Measurements from ENCODE around the gene SP2.

Gene SP2

GRCh38 chr17:47895856-47896671 is at the start of gene SP2:
SP2 (plus strand) TSS chr17:47896236; CDS start chr17:47896287, 51 bp downstream.
- DNase-seq = peak; percentile 98 to 100

DNA sequence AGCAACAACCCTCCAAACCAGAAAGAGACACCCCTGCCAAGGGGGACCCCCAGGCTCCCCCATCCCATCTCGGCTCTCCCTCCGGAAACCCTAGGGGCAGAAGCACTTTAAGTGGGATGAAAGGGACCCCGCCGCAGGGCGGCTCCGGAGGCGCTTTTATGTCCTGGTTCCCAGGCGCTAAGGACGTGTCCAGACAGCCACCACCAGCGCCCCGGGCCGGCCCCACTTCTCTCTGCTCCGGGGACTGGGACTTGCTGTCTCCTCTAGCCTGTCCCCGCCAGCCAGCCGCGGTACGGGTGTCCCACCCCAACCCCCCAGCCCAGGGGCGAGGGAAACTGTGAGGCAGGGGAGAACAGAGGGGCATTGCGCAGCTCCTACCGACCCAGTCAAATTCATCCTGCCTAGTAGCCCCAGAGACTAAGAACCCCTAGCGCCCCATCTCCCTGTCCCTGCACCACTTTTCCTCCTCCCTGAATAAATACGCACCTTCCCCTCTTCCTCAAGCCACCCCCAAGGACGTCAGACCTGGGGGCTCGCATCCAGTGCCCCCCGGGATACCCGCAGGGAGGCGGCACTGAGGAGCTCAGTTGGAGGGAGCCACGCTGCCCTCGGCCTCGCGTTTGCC is 49.2 kb upstream of the SP2 start:
- DNase-seq = no peak

DNA sequence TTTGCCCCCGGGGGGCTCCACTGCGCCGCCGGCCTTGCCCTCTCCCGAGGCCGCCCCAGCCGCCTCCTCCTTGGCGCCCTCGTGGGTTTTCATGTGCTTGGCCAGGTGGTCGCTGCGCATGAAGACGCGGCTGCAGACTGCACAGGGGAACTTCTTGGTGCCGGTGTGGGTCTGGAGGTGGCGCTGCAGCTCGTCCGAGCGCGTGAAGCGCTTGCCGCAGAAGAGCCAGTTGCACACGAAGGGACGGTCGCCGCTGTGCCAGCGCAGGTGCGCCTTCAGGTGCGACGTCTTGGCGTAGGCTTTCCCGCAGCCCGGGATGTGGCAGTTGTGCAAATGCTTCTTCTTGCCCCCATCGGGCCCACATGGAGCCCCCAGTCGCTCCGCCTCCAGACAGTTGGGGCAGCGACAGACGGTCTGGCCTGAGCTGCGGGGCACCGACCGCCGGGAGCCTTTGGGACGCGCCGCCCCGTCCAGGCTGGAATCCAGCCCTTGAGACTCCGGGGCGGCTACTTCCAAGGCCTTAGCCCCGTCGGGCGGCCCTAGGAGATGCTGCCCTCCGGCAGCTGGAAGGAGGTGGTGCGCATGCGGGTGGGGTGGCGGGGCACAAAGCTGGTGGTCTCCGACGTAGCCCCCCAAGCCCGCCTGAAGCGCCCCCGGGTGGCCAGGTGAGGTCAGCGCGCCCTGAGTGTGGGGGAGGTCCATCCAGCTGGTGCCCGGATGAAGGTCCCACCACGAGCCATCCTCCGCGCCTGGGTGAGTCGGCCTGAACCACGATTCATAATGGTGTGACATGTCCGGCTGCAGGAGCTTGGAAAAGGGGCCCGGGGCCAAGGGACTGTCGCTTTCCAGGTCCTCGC is 48.5 kb upstream of the SP2 start:
- DNase-seq = no peak

GRCh38 chr17:47848198-47848513 is 47.9 kb upstream of the SP2 start:
- no peak for DNase-seq

DNA sequence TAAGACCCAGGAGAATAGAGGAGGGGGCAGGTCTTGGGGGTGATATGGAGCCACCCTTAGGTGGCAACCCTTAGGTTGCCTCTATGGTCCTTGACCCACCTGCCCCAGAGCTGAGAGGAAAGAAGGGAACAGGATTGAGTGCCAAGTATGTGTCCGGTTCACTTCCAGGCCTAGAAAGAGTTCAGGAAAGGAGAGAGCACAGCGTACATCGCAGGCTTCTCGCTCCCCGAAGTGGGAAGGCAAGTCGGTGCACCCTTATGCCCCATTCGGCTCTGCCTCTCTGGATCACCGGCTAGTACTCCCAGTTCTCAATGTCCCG is 45.7 kb upstream of the SP2 start:
- DNase-seq = no peak

DNA sequence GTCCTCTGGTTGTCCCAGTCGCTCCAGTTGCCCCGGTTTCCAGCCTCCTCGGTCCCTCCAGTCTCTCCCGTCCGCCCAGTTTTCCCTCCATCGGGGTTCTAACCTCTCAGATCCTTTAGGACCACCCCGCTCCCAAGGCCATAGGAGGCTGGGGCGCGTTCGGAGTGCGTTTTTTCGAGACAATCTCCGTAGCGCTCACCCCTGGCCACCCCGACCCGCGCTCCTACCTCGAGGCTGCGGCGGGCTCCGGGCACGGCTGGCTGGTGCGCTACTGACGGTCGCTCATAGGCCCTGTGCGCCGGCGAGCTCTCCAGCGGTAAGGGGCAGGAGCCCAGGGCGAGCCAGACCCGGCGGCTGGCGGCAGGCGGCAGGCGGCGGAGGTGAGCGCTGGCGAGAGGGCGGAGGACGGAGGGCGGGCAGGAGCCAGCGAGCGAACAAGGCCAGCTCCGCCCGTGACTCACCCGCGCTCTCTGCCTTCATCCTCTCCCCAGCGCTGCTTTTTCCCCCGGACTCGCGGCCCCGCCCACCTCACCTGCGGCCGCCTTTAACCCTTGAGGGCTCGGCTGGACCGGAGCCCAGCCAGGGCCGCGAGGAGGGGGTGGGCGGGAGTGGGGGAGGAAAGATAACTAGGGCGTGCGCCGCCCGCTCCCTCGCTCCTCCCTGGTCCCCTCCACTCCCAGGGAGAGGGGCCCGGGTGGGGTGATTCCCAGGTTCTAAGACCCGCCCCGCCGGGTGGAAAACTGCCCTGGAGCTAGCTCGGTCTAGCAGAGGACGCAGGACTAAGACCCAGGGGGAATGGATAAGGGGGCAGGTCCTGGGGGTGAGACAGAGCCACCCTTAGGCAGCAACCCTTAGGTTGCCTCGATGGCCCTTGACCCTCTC is 45.1 kb upstream of the SP2 start, which contains the start of gene SP6:
TSS of gene SP6 (minus strand) at position 472 of the 882 bp plus-strand sequence. CDS start 2,734 bp downstream, outside the sequence.
- peak; percentile 49 to 61 for DNase-seq

- no peak for DNase-seq
Measured at GRCh38 chr17:47851764-47852112, 44.3 kb upstream of the SP2 start.

GRCh38 chr17:47852113-47852949 is 43.7 kb upstream of the SP2 start:
- DNase-seq = no peak

GRCh38 chr17:47853616-47854015 is 42.4 kb upstream of the SP2 start:
- no peak for DNase-seq

DNA sequence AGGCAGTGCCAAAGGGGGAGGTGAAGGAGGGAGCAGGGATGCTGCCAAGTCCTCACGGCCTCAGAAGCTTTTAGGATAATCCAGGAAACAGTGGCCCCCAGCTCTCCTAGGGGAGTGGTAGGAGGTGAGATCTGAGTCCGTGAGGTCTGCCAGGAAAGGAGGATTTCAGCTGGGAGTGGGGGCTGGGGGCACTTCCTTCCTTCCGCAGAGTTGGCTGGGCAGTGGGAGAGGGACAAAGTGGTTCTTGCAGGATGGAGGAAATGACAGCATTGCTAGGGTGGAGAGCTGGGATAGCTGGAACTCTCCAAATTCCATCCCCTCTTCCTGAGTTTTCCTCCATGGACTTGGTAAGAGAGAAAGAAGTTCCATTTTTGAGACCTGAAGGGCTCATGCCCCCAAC is 40.3 kb upstream of the SP2 start:
- DNase-seq = no peak

DNA sequence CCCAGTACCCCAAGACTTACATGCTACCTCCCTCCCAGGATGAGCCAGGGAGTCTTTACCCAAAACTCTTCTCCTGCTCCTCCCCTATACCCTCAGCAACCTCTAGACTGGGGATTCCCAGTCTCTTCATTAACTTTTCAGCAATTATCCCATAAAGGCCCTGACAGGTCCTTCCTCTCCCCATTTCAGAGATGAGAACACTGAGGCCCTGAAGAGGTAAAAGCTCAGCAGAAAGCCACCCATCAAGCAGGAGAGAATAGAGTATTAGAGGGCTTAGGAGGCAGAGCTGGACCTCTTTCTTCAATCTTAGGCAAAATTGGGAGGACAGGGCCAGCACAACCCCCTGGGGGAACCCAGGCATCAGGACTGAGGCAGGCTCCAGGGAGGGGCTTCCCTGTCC is 39.2 kb upstream of the SP2 start:
- no peak for DNase-seq

DNA sequence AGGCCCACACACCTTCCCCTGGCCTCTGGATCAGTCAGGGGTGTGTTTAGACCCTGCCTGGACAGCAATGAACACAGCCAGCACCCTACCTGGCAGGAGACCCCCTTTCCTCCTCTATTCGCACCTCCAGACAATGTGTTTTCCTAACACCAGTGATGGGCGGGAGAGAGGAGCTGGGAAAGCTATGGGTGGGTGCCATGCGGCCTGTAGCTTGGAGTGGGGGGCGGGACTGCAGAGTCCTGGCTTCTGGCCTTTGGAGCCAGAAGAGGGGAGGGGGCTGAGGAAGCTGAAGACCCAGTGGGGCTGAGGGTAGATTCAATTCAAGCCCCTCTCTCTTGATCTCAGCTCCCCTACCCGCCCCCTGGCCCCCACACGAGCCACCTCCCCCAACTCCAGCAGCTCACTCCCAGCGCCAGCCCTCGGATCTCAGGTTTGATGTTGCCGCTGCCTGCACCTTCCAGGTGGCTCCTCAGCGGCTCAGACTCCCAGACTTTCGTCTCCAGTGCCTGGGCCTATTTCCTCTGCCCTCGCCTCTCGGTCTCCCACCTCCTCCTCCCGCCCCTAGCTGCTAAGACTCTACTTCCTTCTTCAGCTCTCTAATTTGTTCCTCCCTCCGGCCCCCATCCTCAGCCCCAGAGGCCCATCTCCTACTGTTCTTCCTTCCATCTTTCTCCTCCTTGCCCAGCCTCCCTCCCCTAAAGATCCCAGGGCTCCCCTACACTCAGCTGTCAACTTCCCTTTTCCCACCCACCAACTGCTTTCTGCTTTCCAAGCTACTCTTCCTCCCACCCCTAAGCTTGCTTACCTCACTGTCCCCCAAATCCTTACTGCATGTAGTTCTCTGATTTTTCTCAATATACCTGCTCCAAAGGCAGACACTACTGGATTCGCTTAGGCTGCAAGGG is 38.2 kb upstream of the SP2 start:
- DNase-seq = no peak

DNA sequence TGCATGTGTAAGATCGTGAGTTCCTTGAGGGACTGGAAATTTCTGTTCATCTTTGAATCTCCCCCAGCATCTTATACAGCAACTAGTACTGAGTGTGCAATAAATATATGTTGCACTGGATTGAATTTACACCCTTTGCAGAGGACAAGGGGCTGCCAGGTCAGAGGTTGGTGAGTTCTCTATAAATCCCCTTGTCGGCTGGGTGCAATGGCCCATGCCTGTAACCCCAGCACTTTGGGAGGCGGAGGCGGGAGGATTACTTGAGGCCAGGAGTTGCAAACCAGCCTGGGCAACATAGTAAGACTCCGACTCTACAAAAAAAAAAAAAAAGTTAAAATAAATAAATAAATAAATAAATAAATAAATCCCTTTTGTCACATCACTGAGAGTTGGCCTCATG is 35.6 kb upstream of the SP2 start:
- DNase-seq = no peak

DNA sequence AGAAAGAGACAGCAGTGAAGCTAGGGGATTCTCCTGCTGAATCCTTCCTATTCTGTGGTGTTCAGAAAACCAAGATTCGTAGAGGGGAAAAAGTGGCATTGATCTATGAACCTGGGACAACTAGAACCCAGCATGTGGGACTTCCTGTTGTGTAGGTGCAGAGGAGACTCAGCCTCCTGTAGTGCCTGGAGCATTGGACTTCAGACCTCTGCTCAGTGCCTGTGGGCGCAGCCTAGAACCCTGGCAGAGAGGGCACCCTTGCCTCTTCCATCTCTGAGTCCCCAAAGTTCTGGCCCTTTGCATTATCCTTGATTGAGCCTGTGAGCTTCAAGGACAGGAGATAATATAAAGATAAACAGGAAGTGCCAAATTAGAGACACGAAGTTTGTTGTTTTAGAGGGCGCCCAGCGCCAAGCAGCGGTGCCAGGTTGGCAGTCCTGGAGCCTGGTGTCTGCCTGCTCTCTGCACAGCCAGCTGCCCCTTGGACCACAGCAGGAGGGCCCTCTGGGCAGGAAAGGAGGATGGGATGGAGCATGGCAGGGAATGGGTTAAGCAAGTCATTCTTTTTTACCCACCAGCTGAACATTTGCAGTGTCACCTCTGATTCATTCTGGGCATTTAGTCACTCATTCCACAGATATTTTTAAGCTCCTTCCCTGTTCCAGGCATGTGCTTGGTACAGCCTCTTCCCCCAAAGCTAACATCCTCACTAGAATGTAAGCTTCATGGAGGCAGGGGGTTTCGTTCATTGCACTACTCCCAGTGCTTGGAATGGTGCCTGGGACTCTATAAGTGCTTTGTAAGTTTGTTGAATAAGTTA is 33.2 kb upstream of the SP2 start:
- DNase-seq = no peak

GRCh38 chr17:47864791-47865216 is 31.2 kb upstream of the SP2 start:
- DNase-seq = no peak

- DNase-seq = no peak
Measured at GRCh38 chr17:47866941-47867340, 29.1 kb upstream of the SP2 start.

- DNase-seq = no peak
Measured at GRCh38 chr17:47867813-47868533, 28.1 kb upstream of the SP2 start.

DNA sequence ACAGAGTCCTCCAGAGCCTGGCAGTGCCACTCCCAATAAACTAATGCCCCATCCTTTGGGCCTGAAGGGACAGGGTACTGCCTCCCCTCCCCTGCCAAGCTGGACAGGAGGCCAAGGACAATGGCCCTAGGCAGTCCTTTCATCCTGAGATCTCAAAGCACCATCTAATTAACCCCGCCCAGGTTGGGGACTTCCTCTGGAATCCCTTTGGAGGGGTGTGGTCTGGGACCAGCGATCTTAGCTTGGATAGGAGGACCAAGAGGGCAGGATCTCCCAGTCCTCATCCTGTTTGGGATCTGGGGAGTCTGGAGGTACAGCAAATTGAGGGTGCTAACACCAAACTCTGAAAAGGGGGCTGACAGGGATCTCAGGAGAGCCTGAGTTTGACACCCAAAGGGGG is 26.9 kb upstream of the SP2 start:
- DNase-seq = no peak

DNA sequence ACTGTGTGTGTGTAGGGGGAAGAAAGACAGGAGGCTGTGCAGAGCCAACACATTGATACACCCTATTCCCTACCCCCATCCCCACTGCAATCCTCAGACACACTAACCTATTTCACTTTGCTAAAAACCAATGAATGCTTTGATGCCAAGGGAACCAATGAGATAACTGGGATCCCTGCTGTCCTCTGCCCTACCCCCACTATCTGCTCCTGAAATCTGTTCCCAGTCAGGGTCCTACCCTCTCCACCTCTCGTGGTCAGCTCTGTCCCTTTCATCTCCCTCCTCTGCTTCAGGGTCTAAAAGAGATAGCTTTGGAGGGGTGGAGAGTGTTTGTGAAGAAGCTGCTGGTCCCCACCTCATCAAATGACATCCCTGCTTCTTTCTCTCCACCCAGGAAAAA is 26.0 kb upstream of the SP2 start:
- DNase-seq = no peak
